Keratinocyte (primary cell): Measurements from ENCODE around the gene ACAP3. TPM values are rescaled to one million over a fixed set of nuclear protein-coding genes. Genes with fewer than 3 reads are reported as not detected.

Source experiments
- DNase-seq: peaks from one replicate; pipeline ENCODE4 v3.0.0-alpha.2; 2011; ENCODE audit warnings: low read depth, missing footprints, low spot score
- FAIRE-seq: peaks from 2 replicates; lab custom pipeline; 2011; peaks lifted over from hg19 to GRCh38; lab: Jason Lieb, UNC
- H2AFZ ChIP-seq: 2 replicates; pipeline ENCODE4 v1.6.0; 2012; ENCODE audit warnings: low read length, control low read depth, inconsistent platforms; ENCODE audit not compliant: control insufficient read depth
- H3K27ac ChIP-seq: 2 replicates; pipeline ENCODE4 v1.5.1; 2011; ENCODE audit warnings: low read length; ENCODE audit not compliant: control insufficient read depth, insufficient read depth
- H3K27me3 ChIP-seq: 3 replicates; pipeline ENCODE4 v1.6.0; 2011; ENCODE audit warnings: low read length; ENCODE audit not compliant: control insufficient read depth, insufficient read depth; ENCODE audit errors: extremely low read depth
- H3K36me3 ChIP-seq, 2 experiments: 2 replicates in 1 of 2; 3 replicates in 1 of 2; pipeline ENCODE4 v1.5.1; 2011; ENCODE audit warnings: low read length in 2 of 2, mild to moderate bottlenecking in 1 of 2; ENCODE audit not compliant: control insufficient read depth in 2 of 2, insufficient read depth in 2 of 2; ENCODE audit errors: extremely low read depth in 1 of 2
- H3K4me1 ChIP-seq: 3 replicates; pipeline ENCODE4 v1.5.1; 2011; ENCODE audit warnings: low read length; ENCODE audit not compliant: control insufficient read depth, insufficient read depth; ENCODE audit errors: extremely low read depth
- H3K4me2 ChIP-seq: 3 replicates; pipeline ENCODE4 v1.6.0; 2011; ENCODE audit warnings: low read depth, low read length; ENCODE audit not compliant: control insufficient read depth, insufficient read depth; ENCODE audit errors: extremely low read depth
- H3K4me3 ChIP-seq, 3 experiments: fragments of 200-600 bp in 1 of 3; sonication (generic) in 1 of 3; 2 replicates in 2 of 3; 3 replicates in 1 of 3; pipeline ENCODE4 v1.5.1; 2011 to 2016; ENCODE audit warnings: low read length in 3 of 3, mild to moderate bottlenecking in 3 of 3, control low read depth in 2 of 3, inconsistent platforms in 1 of 3, low read depth in 1 of 3, mixed read lengths in 1 of 3, mixed run types in 1 of 3, moderate library complexity in 1 of 3; ENCODE audit not compliant: control insufficient read depth in 2 of 3, insufficient read depth in 2 of 3; ENCODE audit errors: extremely low read depth in 1 of 3
- H3K79me2 ChIP-seq: 2 replicates; pipeline ENCODE4 v1.6.0; 2012; ENCODE audit warnings: low read length; ENCODE audit not compliant: control insufficient read depth, insufficient read depth
- H3K9ac ChIP-seq: 3 replicates; pipeline ENCODE4 v1.6.0; 2011; ENCODE audit warnings: low read length; ENCODE audit not compliant: control insufficient read depth, insufficient read depth; ENCODE audit errors: extremely low read depth
- H3K9me1 ChIP-seq: 3 replicates; pipeline ENCODE4 v1.6.0; 2011; ENCODE audit warnings: low read length; ENCODE audit not compliant: control insufficient read depth, insufficient read depth; ENCODE audit errors: extremely low read depth
- H3K9me3 ChIP-seq: 2 replicates; pipeline ENCODE4 v1.5.1; 2012; ENCODE audit warnings: low read depth, low read length; ENCODE audit not compliant: control insufficient read depth
- H4K20me1 ChIP-seq: 3 replicates; pipeline ENCODE4 v1.6.0; 2011; ENCODE audit warnings: low read length; ENCODE audit not compliant: control insufficient read depth, insufficient read depth; ENCODE audit errors: extremely low read depth
- CTCF ChIP-seq, 3 experiments: IDR thresholded peaks in 1 of 3; conservative IDR thresholded peaks in 1 of 3; optimal IDR thresholded peaks in 1 of 3; 2 replicates in 2 of 3; 3 replicates in 1 of 3; pipeline versions ENCODE3 to v1.5.1; 2011; ENCODE audit warnings: low read length in 3 of 3, mild to moderate bottlenecking in 3 of 3, moderate library complexity in 2 of 3, control low read depth in 1 of 3, inconsistent platforms in 1 of 3; ENCODE audit not compliant: insufficient read depth in 2 of 3; ENCODE audit errors: extremely low read depth in 1 of 3
- EZH2 ChIP-seq: IDR thresholded peaks from one replicate; pipeline ENCODE4 v1.6.1; 2012; ENCODE audit warnings: inconsistent platforms, mild to moderate bottlenecking, low read length, moderate library complexity
- dilution Hi-C: fragments of 300-500 bp; cut with MboI; formaldehyde crosslinking; loops from one replicate; pipeline ENCODE4 v1.7.0; 2020; ENCODE audit warnings: low sequenced_read_pairs; ENCODE audit not compliant: extremely low pct_ligation_motif_present
- polyA plus RNA-seq, 5 experiments: library from polyadenylated mRNA; depleted of rRNA in 3 of 5; stranded (reverse) in 3 of 5; stranded (forward) in 1 of 5; unstranded in 1 of 5; fragments of >200 nt; gene quantifications; 1 replicate in 1 of 5; 2 replicates in 3 of 5; 3 replicates in 1 of 5; pipeline versions ENCODE4 v1.2.1 to v1.2.3, GENCODE V29; 2011 to 2012; ENCODE audit warnings: missing spikeins in 2 of 5, low read depth in 1 of 5, low replicate concordance in 1 of 5

The ACAP3 gene
- polyA plus RNA-seq, 1 donor (not counting 4 experiments of a cell fraction or from before 2014, with no cell fraction given), result 17.4 TPM

GRCh38 chr1:1253972-1254666 lies 53.6 kb downstream of the ACAP3 start:
- peaks cover 17 to 25% of the 10 kb centered on the region in 2 experiments for H3K36me3 ChIP-seq

GRCh38 chr1:1253314-1253713 lies 54.4 kb downstream of the ACAP3 start:
- Histone ChIP-seq H3K9me1 (no peaks in the 10 kb centered on the region), H3K27me3 (no peaks in the 10 kb centered on the region), H3K27ac (no peak overlapping the region), H3K4me2 (no peak overlapping the region), H3K36me3 (peaks cover 15 to 22% of the 10 kb centered on the region in 2 experiments), H3K9me3 (no peaks in the 10 kb centered on the region), H2AFZ (no peak overlapping the region), H3K9ac (no peak overlapping the region), H3K4me3 (no peak overlapping the region), H4K20me1 (peaks cover under 1% of the 10 kb centered on the region), H3K4me1 (peaks cover 10% of the 10 kb centered on the region), H3K79me2 (peaks cover 3% of the 10 kb centered on the region)
- FAIRE-seq (no peak), DNase-seq (no peak)
- dilution Hi-C loops, result no loop called here
- TF ChIP-seq CTCF (optimal IDR thresholded peaks at IDR 0.05 in 1 of 3, IDR thresholded peaks at IDR 0.05 in 1 of 3, conservative IDR thresholded peaks at IDR 0.05 in 1 of 3; ENCODE audit: extremely low read depth in 1 of 3, insufficient read depth in 2 of 3, low read length in 3 of 3), result no peak
- no peak for TF ChIP-seq EZH2

More at GRCh38 chr1:1253972-1254666, 53.6 kb downstream of the ACAP3 start:
- H3K4me2 ChIP-seq, result no peak overlapping the region
- no peak overlapping the region for H2AFZ ChIP-seq
- H3K4me3 ChIP-seq, result no peak overlapping the region
- peaks cover 3% of the 10 kb centered on the region for H3K79me2 ChIP-seq
- H3K4me1 ChIP-seq, result peaks cover 18% of the 10 kb centered on the region
- H3K9me3 ChIP-seq, result no peaks in the 10 kb centered on the region
- no peaks in the 10 kb centered on the region for H3K27me3 ChIP-seq
- DNase-seq (no peak), FAIRE-seq (no peak)
- no peaks in the 10 kb centered on the region for H3K9me1 ChIP-seq
- TF ChIP-seq CTCF (optimal IDR thresholded peaks at IDR 0.05 in 1 of 3, IDR thresholded peaks at IDR 0.05 in 1 of 3, conservative IDR thresholded peaks at IDR 0.05 in 1 of 3; ENCODE audit: extremely low read depth in 1 of 3, insufficient read depth in 2 of 3, low read length in 3 of 3), result no peak
- TF ChIP-seq EZH2, result no peak
- no peak overlapping the region for H3K27ac ChIP-seq
- H4K20me1 ChIP-seq, result peaks cover 7% of the 10 kb centered on the region
- no peak overlapping the region for H3K9ac ChIP-seq
- dilution Hi-C loops, result no loop called here
